ENCODE measurements around the gene VPS45.

- no peak for TF ChIP-seq CSDC2 (CRISPR knock-in tag; IDR thresholded peaks at IDR 0.05)
- TF ChIP-seq ARNTL (CRISPR knock-in tag; IDR thresholded peaks at IDR 0.05; ENCODE audit: borderline replicate concordance, low read depth), result no peak
- no peak for TF ChIP-seq TOX (CRISPR knock-in tag; IDR thresholded peaks at IDR 0.05; ENCODE audit: borderline replicate concordance)
- TF ChIP-seq PATZ1 (CRISPR knock-in tag; IDR thresholded peaks at IDR 0.05; ENCODE audit: borderline replicate concordance), result no peak
- TF ChIP-seq ISL1 (CRISPR knock-in tag; IDR thresholded peaks at IDR 0.05), result no peak
- TF ChIP-seq ZNF565 (CRISPR knock-in tag; conservative IDR thresholded peaks at IDR 0.05; ENCODE audit: low read depth), result no peak
- no peak for TF ChIP-seq PPARA (CRISPR knock-in tag; IDR thresholded peaks at IDR 0.05; ENCODE audit: borderline replicate concordance)
- no peak for TF ChIP-seq GLIS3 (CRISPR knock-in tag; IDR thresholded peaks at IDR 0.05)
Observed at GRCh38 chr1:150094734-150095265, 27.2 kb downstream of the VPS45 start.

Measured in SK-N-SH treated with all-trans-retinoic acid at 6 μM for 48 hours (cell line).